WTC11 (cell line): ENCODE data around the gene WNT8B.

Source experiments
- ATF3 ChIP-seq: sonication (generic); formaldehyde crosslinking; conservative IDR thresholded peaks from 2 replicates; pipeline ENCODE4 v1.8.1; 2022; ENCODE audit warnings: mild to moderate bottlenecking, missing genetic modification reagents
- CBFB ChIP-seq: sonication (generic); formaldehyde crosslinking; IDR thresholded peaks from 2 replicates; pipeline ENCODE4 v1.8.1; 2022; ENCODE audit warnings: mild to moderate bottlenecking, low read depth, missing genetic modification reagents
- CREB1 ChIP-seq: sonication (generic); formaldehyde crosslinking; IDR thresholded peaks from 2 replicates; pipeline ENCODE4 v1.8.0; 2023; ENCODE audit warnings: mild to moderate bottlenecking, missing genetic modification reagents
- ELF4 ChIP-seq: sonication (generic); formaldehyde crosslinking; IDR thresholded peaks from 2 replicates; pipeline ENCODE4 v1.8.1; 2022; ENCODE audit warnings: low read depth, mild to moderate bottlenecking, moderate library complexity, missing genetic modification reagents
- ERG ChIP-seq: fragments of 250-450 bp; sonication (Bioruptor Pico); IDR thresholded peaks from 2 replicates; pipeline ENCODE4 v1.8.0; 2021; ENCODE audit warnings: mild to moderate bottlenecking
- ETV6 ChIP-seq: sonication (generic); formaldehyde crosslinking; IDR thresholded peaks from 2 replicates; pipeline ENCODE4 v1.8.1; 2022; ENCODE audit warnings: mild to moderate bottlenecking, missing genetic modification reagents
- KAT7 ChIP-seq: sonication (generic); formaldehyde crosslinking; IDR thresholded peaks from 2 replicates; pipeline ENCODE4 v1.8.1; 2023; ENCODE audit warnings: missing genetic modification reagents, mild to moderate bottlenecking, borderline replicate concordance
- NR3C1 ChIP-seq: sonication (generic); formaldehyde crosslinking; conservative IDR thresholded peaks from 2 replicates; pipeline ENCODE4 v1.8.1; 2023; ENCODE audit warnings: low read depth, mild to moderate bottlenecking, missing genetic modification reagents
- SP1 ChIP-seq: sonication (generic); formaldehyde crosslinking; conservative IDR thresholded peaks from 2 replicates; pipeline ENCODE4 v1.8.1; 2022; ENCODE audit warnings: missing genetic modification reagents
- STAT6 ChIP-seq: sonication (generic); formaldehyde crosslinking; conservative IDR thresholded peaks from 2 replicates; pipeline ENCODE4 v1.8.1; 2023; ENCODE audit warnings: mild to moderate bottlenecking, low read depth, missing genetic modification reagents, moderate library complexity
- TF ChIP-seq, protein P1 (sequence below): sonication (generic); formaldehyde crosslinking; IDR thresholded peaks from 2 replicates; pipeline ENCODE4 v1.8.0; 2022; ENCODE audit warnings: mild to moderate bottlenecking, missing genetic modification reagents
- TF ChIP-seq, protein P2 (sequence below): fragments of 200-600 bp; IDR thresholded peaks from 2 replicates; pipeline ENCODE4 v1.8.0; 2022; ENCODE audit warnings: antibody characterized with exemption
- TF ChIP-seq, protein P3 (sequence below): fragments of 250-450 bp; sonication (Bioruptor Pico); IDR thresholded peaks from 2 replicates; pipeline ENCODE4 v1.9.0; 2021; ENCODE audit warnings: mild to moderate bottlenecking
- TF ChIP-seq, protein P4 (sequence below): sonication (generic); formaldehyde crosslinking; IDR thresholded peaks from 2 replicates; pipeline ENCODE4 v1.8.1; 2022; ENCODE audit warnings: mild to moderate bottlenecking, moderate library complexity, missing genetic modification reagents

- TF ChIP-seq, protein P1, sequence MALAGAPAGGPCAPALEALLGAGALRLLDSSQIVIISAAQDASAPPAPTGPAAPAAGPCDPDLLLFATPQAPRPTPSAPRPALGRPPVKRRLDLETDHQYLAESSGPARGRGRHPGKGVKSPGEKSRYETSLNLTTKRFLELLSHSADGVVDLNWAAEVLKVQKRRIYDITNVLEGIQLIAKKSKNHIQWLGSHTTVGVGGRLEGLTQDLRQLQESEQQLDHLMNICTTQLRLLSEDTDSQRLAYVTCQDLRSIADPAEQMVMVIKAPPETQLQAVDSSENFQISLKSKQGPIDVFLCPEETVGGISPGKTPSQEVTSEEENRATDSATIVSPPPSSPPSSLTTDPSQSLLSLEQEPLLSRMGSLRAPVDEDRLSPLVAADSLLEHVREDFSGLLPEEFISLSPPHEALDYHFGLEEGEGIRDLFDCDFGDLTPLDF (CRISPR knock-in tag): no peak
- TF ChIP-seq, protein P2, sequence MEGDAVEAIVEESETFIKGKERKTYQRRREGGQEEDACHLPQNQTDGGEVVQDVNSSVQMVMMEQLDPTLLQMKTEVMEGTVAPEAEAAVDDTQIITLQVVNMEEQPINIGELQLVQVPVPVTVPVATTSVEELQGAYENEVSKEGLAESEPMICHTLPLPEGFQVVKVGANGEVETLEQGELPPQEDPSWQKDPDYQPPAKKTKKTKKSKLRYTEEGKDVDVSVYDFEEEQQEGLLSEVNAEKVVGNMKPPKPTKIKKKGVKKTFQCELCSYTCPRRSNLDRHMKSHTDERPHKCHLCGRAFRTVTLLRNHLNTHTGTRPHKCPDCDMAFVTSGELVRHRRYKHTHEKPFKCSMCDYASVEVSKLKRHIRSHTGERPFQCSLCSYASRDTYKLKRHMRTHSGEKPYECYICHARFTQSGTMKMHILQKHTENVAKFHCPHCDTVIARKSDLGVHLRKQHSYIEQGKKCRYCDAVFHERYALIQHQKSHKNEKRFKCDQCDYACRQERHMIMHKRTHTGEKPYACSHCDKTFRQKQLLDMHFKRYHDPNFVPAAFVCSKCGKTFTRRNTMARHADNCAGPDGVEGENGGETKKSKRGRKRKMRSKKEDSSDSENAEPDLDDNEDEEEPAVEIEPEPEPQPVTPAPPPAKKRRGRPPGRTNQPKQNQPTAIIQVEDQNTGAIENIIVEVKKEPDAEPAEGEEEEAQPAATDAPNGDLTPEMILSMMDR: no peak
- TF ChIP-seq, protein P3, sequence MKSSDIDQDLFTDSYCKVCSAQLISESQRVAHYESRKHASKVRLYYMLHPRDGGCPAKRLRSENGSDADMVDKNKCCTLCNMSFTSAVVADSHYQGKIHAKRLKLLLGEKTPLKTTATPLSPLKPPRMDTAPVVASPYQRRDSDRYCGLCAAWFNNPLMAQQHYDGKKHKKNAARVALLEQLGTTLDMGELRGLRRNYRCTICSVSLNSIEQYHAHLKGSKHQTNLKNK (CRISPR knock-in tag): no peak
- no peak for TF ChIP-seq KAT7 (CRISPR knock-in tag)
- TF ChIP-seq CBFB (CRISPR knock-in tag): no peak
- TF ChIP-seq ATF3 (CRISPR knock-in tag): no peak
- no peak for TF ChIP-seq CREB1 (CRISPR knock-in tag)
- no peak for TF ChIP-seq NR3C1 (CRISPR knock-in tag)
- TF ChIP-seq, protein P4, sequence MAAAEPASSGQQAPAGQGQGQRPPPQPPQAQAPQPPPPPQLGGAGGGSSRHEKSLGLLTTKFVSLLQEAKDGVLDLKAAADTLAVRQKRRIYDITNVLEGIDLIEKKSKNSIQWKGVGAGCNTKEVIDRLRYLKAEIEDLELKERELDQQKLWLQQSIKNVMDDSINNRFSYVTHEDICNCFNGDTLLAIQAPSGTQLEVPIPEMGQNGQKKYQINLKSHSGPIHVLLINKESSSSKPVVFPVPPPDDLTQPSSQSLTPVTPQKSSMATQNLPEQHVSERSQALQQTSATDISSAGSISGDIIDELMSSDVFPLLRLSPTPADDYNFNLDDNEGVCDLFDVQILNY: no peak
- no peak for TF ChIP-seq ETV6
- TF ChIP-seq SP1 (CRISPR knock-in tag): no peak
- no peak for TF ChIP-seq ERG (CRISPR knock-in tag)
- no peak for TF ChIP-seq STAT6 (CRISPR knock-in tag)
- TF ChIP-seq ELF4 (CRISPR knock-in tag): no peak
Observed at GRCh38 chr10:100469756-100470155, 6.9 kb downstream of the WNT8B start.
